ENCODE results near the gene EMP2.
"Not testable (repeated sequence)": the region's sequence is repeated elsewhere in the genome, so short reads cannot be mapped to it uniquely, and the experiment has no call there.

The EMP2 gene

DNA sequence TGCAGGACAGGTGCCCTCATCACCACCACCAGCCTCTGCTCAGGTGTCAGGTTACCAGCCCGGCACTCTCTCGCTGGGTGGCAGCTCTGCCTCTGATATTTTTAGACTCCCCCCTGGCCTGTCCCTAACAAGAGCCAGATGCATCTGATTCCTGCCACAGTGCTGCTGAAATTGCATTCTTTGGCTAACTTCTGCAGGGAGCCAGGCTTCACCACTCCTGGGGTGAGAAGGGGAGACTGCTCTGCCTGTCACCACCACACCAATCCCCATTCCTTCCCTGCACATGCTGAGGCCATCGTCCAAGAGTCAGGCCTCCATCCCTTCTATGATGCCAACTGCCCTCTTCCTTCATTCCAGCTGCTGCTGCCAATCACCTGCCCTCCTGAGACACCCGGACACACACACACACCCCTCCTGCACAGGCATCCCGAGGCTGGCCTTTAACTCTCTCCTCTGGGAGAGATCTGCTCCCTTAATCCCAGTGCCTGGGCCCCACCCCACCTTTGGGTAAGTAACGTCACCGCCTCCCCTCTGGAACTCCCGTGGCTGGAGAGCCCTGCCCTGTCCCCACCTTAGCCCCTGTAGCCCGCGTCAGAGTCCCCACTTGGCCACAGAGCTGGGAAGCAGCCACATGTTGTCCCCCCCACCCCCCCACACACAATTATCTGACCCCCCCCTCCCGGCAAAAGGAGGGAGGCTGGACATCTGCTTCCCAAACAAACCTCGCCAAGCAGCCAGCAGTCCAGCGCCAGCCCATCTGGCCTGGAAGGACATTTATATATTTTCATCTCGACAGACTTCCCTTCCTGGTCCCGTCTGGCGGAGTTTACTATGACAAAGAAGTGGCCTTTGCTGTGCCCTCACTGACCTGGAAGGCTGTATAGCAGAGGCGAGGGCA, 2.8 kb downstream of the EMP2 start:
- DNase-seq, result no peak

DNA sequence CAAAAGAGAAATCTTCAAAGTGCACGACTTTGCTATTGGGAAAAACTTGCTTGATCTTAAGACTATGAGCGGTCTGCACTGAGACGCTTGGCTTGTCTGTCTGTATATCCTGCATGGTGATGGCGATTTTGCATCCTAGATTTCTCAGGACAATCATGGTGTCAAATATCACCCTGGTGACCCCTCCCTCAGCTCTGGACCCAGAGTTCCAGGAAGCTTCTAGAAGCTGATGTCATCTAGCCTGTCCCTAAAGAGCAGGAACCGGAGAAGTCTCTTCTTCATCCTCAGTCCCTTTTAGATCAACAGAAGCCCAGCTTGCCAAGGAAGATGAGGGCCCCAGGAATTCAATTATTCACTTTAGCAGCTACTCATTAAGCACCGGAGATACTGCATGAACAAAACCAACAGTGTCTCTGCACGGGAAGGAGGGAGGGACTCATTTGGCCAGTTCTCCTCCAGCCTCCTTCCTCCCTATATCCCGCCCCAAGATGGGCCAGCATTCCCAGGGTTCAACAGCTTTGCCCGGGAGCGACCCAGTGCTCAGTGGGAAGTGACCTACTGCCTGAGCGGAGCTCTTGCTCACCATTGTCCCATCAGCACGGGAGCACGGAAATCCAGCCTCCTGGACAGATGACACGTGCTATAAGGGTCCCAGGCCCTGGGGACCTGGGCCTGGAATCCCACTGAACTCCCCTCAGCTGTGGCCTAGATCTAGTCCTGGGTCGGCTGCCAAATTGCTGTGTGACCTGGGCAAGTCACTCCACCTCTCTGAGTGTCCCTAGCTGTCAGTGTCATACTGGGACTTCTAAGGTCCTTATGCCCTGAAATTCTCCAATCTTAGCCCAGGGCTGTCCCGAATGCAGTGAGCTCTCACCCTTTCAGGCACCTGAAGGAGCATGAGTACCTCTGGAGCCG, 3.8 kb downstream of the EMP2 start:
- DNase-seq, result no peak

DNA sequence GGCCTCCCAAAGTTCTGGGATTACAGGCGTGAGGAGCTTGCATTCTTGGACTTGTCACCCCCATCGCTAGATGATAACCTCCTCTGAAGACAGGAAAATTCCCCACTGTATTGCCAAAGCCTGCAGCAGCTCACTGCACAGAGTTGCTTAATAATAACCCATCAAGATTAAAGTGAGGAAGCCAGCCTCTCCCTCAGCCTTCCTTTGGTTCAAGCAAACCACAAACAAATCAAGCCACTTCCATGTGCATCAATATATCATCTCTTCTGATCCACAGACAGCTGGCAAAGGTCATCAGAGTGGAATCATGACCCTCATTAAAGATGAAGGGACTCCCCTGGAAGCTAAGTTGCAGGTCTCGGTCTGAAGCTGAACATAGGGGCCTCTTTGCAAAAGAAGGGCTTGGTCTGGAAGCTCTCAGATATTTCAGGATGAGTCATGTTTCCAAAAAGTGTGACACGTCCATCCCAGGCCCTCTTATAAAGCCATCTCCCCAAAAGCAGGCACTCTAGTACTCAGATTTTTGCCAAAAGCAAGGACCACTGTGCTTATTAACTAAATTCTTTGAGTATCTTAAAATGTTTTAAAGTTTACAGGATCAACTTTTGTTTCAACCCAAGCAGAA, 4.8 kb downstream of the EMP2 start:
- DNase-seq, result peak; percentile 18 to 30

DNA sequence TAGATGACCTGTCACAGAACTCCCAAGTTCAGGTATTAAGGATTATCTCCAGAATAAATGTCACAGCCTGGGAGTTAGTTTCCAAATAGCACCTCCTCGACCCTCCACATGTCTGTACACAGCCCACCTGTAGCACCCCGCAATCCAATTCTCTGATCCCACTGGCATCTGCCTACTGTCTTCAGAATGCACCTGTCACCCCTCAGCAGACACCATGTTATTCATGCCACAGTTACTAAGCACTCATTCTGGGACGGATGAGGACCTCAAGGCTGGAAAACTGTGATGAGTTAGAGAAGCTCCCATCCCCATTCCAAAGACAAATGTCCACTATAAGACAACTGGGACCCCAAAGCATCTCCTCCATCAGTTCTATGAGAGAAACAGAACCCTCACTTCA, 7.8 kb downstream of the EMP2 start:
- no peak for DNase-seq

DNA sequence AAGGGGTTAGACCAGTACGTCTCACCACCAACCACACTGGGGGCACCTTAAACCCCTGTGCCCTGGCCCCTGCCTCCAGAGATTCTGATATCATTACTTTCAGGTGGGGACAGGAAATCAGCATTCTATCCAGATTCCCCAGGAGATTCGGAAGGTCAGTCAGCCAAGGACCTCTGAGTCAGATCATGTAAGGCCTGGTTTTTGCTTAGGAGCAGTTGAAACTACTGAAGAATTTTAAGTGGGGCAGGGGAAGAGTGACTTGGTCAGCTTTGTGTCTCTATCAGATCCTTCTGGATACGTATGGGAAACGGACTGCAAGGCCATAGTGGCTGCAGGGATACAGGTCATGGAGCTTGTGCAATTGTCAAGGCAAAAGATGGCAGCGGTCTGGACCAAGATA, 9.0 kb downstream of the EMP2 start:
- no peak for DNase-seq

DNA sequence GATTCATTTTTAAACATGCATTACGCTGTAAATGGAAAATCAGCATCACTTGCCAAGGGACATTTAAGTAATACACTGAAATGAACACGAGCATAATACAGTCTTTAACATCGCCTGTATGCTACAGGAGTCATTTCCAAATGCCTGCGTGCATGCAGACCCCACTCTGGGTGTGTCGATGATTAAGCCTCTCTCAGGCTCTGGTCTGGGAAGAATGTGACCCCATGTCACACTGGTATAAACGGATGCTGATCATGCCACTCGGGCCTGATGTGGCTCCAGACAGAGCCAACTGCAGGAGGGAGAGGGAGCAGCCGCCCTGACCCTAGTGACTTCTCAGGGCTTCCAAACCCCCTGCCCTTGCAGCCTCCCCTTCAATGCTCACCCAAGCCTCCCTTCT, 10.8 kb downstream of the EMP2 start:
- no peak for DNase-seq

DNA sequence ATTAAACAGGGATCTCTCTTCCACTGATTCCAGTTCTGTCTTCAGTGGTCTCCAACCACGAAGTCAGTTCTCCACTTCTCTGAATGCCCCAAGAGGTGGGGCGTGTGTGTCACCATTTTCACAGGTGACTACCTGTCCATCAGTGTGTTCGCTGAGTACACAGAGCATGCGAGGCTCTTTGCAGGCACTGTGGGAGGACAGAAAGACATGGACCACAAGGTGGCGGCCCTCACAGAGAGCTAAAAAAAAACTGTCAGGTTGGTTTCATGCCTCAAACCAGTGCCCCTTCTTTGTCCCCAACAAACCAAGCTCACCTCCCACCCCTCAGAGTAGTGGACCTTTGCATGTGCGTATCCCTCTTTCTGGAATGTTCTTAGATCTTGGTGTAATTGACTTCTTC, 13.8 kb downstream of the EMP2 start:
- DNase-seq, result no peak

DNA sequence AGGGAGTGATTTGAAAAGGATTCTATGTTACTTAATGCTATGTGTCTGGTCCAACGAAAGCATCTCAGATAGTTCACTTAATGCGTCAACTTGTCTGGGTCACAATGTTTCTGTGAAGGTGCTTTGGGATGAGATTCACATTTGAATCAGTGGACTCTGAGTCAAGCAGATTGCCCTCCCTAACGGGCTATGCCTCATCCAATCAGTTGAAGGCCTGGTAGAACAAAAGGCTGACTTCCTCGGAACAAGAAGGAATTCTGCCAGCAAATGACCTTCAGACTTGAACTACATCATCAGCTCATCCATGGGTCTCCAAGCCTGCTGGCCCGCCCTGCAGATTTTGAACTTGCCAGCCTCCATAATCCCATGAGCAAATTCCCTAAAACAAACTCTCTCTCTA, 15.2 kb downstream of the EMP2 start:
- no peak for DNase-seq

DNA sequence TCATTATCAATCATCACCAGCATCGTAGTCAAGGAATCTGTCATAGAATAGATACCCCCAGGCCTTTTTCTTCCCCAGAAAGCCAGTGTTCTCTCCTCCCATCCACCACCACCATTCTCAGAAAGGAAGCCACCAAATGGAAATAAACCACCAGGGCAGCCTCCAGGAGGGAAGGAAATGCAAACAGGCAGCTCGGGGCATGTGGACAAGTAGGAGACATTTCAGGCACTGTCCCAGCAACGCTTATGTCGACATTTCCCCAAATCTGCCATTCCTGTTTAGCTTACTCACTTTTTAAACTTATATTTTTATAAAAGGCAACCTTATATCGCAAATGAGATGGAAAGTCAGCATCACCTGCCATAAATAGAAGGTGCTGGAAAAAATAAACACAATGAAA, 15.8 kb downstream of the EMP2 start:
- peak in 1 of 2 donors; percentile 5 for DNase-seq

DNA sequence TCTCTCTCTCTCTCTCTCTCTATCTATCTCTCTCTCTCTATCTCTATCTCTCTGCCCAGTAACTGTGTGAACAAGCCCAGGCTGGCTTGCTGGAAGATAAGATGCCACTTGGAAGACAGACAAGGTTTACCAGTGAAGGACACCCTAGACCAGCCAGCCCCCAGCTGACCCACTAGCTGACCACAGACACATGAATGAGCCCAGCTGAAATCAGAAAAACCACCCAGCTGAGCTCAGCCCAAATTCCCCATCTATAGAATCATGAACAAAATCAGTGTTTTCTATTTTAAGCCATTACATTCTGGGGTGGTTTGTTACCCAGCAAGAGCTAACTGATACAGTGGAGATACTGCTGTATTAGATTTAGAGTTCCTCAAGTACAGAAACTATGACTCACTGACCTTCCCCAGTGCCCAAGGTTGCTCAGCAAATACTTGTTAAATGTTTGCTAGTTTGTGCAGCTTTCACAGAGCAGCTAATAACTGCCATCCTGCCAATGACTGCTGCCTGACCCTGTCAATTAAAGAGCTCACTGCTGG, 18.0 kb downstream of the EMP2 start:
- no peak for DNase-seq

DNA sequence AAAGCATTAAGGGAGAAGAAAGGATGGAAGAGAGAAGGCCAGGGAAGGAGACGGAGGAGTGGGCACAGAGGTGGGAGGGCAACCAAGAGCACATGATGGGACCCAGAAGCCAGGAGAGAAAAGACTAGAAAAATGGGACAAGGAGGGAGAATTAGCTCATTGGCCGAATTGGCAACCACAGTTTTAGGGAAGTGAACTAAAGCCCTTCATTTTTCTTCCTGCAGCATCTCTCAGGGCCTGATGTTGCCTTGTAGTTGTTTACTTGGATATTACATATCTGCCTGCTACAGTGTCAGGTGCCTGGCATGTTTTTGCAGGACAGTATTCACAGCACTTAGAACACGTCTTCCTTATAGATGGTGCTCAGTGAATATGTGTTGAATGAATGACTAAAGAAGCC, 19.0 kb downstream of the EMP2 start:
- DNase-seq, result peak in 1 of 2 donors; percentile 30

DNA sequence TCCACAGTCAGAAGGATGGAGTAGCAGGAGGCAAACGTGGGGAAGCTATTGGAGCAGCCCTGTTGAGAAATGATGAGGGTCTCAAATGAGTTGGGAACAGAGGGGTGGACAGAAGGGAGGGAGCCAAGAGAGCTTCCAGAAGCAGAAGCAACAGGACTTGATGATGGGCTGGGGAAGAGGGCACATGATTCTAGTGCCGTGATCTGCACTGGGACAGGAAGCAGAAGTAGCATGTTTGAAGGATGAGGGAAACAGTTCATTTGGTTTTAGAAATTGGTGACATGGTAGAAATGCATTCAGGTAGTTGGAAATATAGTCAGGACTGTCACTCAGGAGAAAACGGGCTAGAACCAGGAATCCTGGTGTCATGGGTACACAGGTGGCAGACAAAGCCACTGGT, 19.4 kb downstream of the EMP2 start:
- DNase-seq, result no peak

DNA sequence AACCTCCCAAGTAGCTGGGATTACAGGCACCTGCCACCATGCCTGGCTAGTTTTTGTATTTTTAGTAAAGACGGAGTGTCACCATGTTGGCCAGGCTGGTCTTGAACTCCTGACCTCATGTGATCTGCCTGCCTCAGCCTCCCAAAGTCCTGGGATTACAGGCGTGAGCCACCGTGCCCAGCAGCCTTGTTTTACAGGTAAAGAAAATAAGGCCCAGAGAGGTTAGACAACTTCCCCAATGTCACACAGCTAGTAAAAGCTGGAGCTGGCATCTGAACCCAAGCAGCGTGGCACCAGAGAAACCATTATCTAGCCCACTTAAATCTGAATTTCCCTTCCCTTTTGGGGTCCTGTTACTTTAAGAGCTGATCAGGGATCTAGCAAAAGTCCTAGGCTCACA, 20.6 kb downstream of the EMP2 start:
- DNase-seq, result not testable (repeated sequence)

DNA sequence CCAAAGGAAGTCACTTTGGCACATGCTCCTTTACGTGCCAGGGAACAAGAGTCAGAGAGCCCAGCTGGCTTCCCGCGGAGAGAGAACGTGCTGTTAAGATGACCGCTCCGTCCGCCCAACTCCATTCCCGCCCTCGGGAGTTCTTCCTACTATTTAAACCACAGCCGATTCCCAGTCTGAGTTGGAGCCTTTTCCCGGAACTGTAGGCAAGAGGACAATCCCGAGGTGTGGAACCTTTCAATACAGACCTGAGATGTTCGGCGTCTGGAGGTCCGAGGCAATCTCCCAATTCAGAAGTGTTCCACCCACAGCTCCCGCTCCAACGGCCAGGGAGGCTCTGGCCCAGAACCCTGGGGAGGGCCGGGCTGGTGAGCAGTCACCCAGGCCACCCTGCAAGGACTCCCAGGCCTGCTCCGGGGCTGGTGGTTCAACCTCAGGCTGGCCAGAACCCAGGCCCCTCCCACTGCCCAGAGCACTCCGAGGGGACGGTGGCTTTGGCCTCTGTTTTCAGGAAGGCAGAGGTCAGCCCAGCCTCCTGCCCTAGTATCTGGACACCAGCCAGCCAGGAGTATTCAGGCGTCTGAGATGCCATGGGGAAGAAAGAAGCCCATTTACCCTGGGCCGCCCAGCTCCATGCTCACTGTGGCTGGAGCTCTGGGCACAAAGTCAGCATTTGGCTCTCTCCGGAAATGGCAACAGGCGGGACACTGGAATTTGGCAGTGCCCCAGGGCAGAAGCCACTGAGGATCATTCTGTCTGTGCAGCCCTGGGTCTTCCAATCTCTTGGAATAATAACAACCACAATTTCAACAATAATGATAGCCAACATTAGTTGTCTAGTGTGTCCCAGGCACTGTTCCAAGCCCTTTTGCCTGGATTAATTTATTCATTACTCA, 21.4 kb downstream of the EMP2 start:
- no peak for DNase-seq

DNA sequence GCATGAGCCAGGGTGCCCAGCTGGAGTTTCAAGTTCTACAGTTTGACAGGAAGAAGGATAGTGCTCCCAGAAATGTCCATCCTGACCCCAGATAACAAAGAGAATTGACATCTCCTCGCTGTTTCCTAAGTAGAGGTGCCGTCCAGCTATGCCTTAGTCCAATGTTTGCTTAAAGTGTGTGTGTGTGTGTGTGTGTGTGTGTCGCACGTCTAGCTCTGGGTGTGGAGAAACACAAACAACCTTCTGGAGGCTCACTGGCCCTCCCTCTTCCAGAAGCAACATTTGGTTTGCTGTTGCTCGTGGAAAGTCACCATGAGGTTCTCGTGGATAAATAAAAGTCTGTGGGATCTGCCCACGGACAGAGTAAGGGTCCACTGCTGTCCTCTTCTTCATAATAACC, 22.1 kb downstream of the EMP2 start:
- no peak for DNase-seq

DNA sequence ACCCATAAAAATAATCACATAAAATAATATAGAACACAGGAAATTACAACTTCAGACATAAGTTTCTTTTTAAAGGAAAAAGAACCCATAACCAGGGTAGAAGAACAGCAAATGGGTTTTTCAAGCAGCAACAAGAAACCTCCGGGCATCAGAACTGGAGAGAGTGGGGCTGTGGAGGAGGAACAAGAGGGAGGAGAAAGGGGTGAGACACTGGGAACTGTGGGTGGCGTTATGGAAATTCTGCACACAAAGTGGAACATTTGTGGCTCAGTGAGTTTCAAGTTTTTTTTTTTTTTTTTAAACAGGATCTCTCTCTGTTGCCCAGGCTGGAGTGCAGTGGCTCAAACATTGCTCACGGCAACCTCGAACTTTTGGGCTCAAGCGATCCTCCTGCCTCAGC, 22.6 kb downstream of the EMP2 start:
- DNase-seq, result peak in 1 of 2 donors; percentile 26

DNA sequence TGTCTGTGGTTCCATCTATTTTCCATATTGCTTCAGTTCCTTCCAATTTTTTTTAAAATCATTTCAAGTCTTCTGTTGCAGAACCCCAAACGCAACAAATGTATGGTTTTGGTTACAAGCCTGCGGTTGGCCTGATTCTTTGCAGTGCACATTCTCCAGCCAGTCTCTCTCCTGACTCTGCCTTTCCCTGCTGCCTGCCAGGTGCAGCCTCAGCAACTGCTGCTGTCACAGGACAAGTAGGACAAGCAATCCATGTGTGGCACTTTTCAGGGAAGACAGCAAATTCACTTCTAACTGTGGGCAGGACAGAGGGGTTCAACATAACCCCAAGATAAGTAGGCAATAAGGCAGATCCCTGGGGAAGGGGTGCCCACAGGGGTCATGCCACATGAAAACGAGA, 24.2 kb downstream of the EMP2 start:
- no peak for DNase-seq

DNA sequence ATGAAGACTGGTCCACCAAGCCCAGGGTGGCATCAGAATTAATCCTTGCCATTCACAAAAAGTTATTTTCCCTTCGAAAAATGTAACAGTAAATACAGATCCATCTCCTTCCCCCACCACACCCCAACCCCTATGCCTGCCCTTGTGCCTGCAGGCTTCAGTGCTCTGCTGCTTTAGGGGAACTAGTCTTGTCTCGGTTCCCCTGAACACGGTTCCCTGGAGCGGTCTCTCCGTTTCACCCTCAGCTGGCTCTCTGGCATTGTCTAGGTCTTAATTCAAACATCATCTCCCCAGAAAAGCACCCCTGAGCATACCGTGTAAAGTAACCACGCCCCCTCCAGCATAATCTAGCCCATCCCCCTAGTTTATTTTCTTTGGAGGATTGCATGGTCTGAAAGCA, 25.8 kb downstream of the EMP2 start:
- DNase-seq, result no peak

DNA sequence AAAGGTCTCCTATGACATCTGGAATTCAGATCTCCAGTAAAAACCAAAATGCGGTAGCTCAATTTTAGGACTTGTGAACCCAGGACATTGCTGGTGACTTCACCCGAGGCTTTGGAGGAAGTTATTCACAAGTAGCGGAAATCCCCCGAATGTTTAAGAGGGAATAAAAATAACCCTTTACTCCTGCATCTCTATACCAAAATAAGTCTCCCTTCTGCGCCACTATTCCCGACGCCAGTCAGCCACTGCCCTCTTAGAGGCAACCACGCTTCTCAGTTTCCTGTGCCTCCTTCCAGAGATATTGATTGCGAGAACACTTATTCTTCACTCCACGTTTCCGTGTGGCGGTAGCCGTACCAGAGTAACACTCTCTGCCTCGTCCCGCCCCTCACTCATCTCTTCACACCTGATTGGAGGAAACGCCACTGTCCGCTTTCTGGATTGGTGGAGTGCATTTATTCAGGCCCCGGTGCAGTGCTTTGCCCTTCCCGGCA, 27.4 kb downstream of the EMP2 start:
- peak; percentile 75 to 78 for DNase-seq

DNA sequence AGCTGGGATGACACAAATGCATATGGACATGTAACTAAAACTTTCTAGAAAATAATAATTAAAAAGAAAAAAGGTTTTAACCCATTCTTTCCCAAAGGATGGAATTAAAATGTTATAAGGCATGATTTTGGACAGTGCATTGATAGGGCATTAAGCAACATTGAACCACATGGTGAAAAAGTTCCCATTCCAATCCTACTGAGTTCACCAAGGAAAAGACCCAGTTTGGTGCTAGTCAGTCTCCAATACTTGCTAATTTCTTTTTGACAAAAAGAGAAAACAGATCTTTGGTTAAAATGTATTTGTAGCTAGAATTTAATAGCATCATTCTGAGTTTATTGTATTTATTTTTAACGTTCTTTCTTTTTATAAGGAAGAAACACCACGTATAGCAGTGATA, 28.1 kb downstream of the EMP2 start:
- no peak for DNase-seq

DNA sequence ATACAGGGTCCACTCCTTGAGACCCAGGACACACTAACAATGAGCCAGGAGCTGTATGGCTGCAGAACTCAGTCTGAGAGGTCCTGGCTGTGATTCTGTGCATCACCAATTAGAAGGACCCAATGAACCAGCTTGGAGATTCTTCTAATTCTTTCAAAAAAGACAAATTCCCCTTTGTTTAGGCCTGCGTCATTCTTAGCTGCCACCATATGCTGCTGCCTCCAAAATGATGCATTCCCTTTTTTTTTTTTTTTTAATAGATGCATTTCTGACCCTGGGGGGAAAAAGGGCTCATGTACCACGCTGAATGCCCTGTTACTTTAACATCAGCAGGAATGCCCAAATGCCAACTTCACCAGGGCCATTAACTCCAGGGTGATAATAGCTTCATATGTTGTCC, 28.5 kb downstream of the EMP2 start:
- no peak for DNase-seq

DNA sequence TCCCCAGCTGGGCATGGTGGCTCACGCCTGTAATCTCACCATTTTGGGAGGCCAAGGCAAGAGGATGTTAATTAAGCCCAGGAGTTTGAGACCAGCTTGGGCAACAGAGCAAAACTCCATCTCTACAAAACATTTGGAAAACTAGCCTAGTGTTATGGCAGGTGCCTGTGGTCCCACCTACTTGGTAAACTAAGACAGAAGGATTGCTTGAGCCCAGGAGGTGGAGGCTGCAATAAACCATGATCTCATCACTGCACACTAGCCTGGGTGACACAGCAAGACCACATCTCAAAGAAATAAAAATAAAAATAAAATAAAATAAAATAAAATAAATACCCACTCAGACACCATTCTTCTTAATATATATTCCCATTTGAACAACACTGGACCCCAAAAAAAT, 32.0 kb downstream of the EMP2 start:
- no peak for DNase-seq
